Measurements from ENCODE around the gene NRROS. TPM values are rescaled to one million over a fixed set of nuclear protein-coding genes. Genes with fewer than 3 reads are reported as not detected.

The NRROS gene
- total RNA-seq, 1 donor from 2014 or later, result 5.4 TPM

GRCh38 chr3:196695849-196696226 lies 56.3 kb downstream of the NRROS start:
- Histone ChIP-seq H3K36me3 (no peaks in the 10 kb centered on the region), H3K27ac (no peak overlapping the region), H3K9me3 (no peaks in the 10 kb centered on the region), H3K27me3 (no peaks in the 10 kb centered on the region), H3K4me1 (no peaks in the 10 kb centered on the region), H3K4me3 (no peak overlapping the region)
- intact Hi-C loops (cut with DNase I), result no loop called here
- DNase-seq (ENCODE audit: extremely low spot score in 2 of 2), result no peak
- TF ChIP-seq POLR2AphosphoS5 (IDR thresholded peaks at IDR 0.05; ENCODE audit: insufficient read depth in 1 of 2, low read depth in 1 of 2), result no peak

GRCh38 chr3:196697270-196697669 lies 57.8 kb downstream of the NRROS start:
- DNase-seq (ENCODE audit: extremely low spot score in 2 of 2), result no peak
- TF ChIP-seq POLR2AphosphoS5 (IDR thresholded peaks at IDR 0.05; ENCODE audit: insufficient read depth in 1 of 2, low read depth in 1 of 2) (no peak), POLR2A (IDR thresholded peaks at IDR 0.05) (no peak)
- TF ChIP-seq, protein P1, sequence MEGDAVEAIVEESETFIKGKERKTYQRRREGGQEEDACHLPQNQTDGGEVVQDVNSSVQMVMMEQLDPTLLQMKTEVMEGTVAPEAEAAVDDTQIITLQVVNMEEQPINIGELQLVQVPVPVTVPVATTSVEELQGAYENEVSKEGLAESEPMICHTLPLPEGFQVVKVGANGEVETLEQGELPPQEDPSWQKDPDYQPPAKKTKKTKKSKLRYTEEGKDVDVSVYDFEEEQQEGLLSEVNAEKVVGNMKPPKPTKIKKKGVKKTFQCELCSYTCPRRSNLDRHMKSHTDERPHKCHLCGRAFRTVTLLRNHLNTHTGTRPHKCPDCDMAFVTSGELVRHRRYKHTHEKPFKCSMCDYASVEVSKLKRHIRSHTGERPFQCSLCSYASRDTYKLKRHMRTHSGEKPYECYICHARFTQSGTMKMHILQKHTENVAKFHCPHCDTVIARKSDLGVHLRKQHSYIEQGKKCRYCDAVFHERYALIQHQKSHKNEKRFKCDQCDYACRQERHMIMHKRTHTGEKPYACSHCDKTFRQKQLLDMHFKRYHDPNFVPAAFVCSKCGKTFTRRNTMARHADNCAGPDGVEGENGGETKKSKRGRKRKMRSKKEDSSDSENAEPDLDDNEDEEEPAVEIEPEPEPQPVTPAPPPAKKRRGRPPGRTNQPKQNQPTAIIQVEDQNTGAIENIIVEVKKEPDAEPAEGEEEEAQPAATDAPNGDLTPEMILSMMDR (IDR thresholded peaks at IDR 0.05), result no peak
- Histone ChIP-seq H3K27me3 (no peaks in the 10 kb centered on the region), H3K4me3 (no peak overlapping the region), H3K27ac (no peak overlapping the region), H3K4me1 (no peaks in the 10 kb centered on the region), H3K36me3 (no peaks in the 10 kb centered on the region), H3K9me3 (no peaks in the 10 kb centered on the region)
- intact Hi-C loops (cut with DNase I), result no loop called here

DNA sequence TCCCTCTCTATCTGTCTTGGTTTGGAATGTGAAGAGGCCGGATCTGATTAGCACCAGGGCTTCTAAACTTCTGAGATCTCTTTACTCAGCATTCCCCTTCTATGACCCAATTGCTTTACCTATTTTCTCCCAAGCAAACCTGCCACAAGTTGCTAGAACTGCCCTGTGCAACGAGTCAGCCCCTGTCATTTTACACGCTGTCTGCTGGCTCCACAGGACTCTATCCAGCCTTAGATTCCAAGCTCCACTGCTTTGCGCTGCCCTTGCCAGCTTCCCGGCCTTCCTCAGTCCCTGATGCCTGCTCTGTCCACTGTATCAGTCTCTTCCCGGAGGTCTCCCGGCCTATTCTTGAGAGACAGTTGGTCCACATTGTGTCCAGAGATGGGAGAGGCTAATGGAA lies 60.3 kb downstream of the NRROS start:
- Histone ChIP-seq H3K27ac (no peak overlapping the region), H3K9me3 (no peaks in the 10 kb centered on the region), H3K36me3 (no peaks in the 10 kb centered on the region), H3K27me3 (no peaks in the 10 kb centered on the region), H3K4me3 (no peak overlapping the region), H3K4me1 (no peaks in the 10 kb centered on the region)
- TF ChIP-seq POLR2AphosphoS5 (IDR thresholded peaks at IDR 0.05; ENCODE audit: insufficient read depth in 1 of 2, low read depth in 1 of 2) (no peak), POLR2A (IDR thresholded peaks at IDR 0.05) (no peak)
- TF ChIP-seq, protein P1 (IDR thresholded peaks at IDR 0.05), result no peak
- DNase-seq (ENCODE audit: extremely low spot score in 2 of 2), result no peak
- intact Hi-C loops (cut with DNase I), result no loop called here

DNA sequence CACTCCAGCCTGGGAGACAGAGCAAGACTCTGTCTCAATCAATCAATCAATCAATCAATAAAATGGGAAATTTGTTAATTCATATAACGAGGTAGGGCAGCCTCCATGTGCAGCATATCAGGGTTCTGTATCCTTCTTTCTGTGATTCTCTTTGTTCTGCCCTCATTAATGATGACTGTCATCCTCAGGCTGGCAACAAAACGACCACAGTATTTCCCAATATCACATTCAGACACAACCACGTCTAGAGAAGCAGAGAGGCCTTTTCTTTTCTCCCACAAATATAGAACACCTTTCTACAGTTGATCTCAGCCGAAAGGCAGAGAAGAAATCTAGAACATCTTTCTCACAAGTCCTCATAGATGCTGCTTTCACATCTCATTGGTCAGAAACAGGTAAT lies 61.3 kb downstream of the NRROS start:
- Histone ChIP-seq H3K4me1 (no peaks in the 10 kb centered on the region), H3K27ac (no peak overlapping the region), H3K36me3 (no peaks in the 10 kb centered on the region), H3K9me3 (no peaks in the 10 kb centered on the region), H3K4me3 (no peak overlapping the region), H3K27me3 (no peaks in the 10 kb centered on the region)
- no peak for DNase-seq (ENCODE audit: extremely low spot score in 2 of 2)
- intact Hi-C loops (cut with DNase I), result no loop called here
- no peak for TF ChIP-seq POLR2AphosphoS5 (IDR thresholded peaks at IDR 0.05; ENCODE audit: insufficient read depth in 1 of 2, low read depth in 1 of 2)
- TF ChIP-seq POLR2A (IDR thresholded peaks at IDR 0.05), result no peak
- TF ChIP-seq, protein P1 (IDR thresholded peaks at IDR 0.05), result no peak

- H3K27ac ChIP-seq, result no peak overlapping the region
- TF ChIP-seq POLR2A (IDR thresholded peaks at IDR 0.05), result no peak
- TF ChIP-seq, protein P1 (IDR thresholded peaks at IDR 0.05), result no peak
- TF ChIP-seq POLR2AphosphoS5 (IDR thresholded peaks at IDR 0.05; ENCODE audit: insufficient read depth in 1 of 2, low read depth in 1 of 2), result no peak
- intact Hi-C loops (cut with DNase I), result no loop called here
- no peaks in the 10 kb centered on the region for H3K36me3 ChIP-seq
- H3K27me3 ChIP-seq, result no peaks in the 10 kb centered on the region
- DNase-seq (ENCODE audit: extremely low spot score in 2 of 2), result no peak
- no peak overlapping the region for H3K4me3 ChIP-seq
- H3K9me3 ChIP-seq, result no peaks in the 10 kb centered on the region
- peaks cover 4% of the 10 kb centered on the region for H3K4me1 ChIP-seq
Measured at GRCh38 chr3:196706327-196706726, 66.8 kb downstream of the NRROS start.

DNA sequence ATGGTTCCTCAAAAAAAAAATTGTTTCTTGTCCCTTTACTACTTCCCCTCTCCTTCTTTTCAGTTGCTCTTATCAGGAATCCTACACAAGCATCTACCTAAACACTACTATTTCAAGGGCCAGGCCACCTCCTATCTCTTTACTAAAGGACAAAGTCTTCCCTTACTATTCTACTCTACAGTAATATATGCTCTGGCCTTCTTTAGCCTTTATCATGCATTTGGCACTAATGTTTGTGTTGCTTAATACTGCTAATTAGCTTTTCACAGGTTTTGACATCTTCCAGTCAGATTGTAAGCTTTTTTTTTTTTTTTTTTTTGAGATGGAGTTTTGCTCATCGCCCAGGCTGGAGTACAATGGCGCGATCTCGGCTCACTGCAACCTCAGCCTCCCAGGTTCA lies 67.2 kb downstream of the NRROS start:
- no peak for DNase-seq (ENCODE audit: extremely low spot score in 2 of 2)
- intact Hi-C loops (cut with DNase I), result no loop called here
- no peak for TF ChIP-seq POLR2AphosphoS5 (IDR thresholded peaks at IDR 0.05; ENCODE audit: insufficient read depth in 1 of 2, low read depth in 1 of 2)
- TF ChIP-seq, protein P1 (IDR thresholded peaks at IDR 0.05), result no peak
- TF ChIP-seq POLR2A (IDR thresholded peaks at IDR 0.05), result no peak
- Histone ChIP-seq H3K27ac (no peak overlapping the region), H3K27me3 (no peaks in the 10 kb centered on the region), H3K4me1 (peaks cover 8% of the 10 kb centered on the region), H3K9me3 (no peaks in the 10 kb centered on the region), H3K4me3 (no peak overlapping the region), H3K36me3 (no peaks in the 10 kb centered on the region)

Data from vagina (tissue), 2 donors.